GM18951 (cell line): ENCODE data around the gene LIG4.

Experiments used
- POLR2A ChIP-seq: IDR thresholded peaks from 4 replicates; pipeline ENCODE4 v1.6.1; 2011; ENCODE audit warnings: mild to moderate bottlenecking; ENCODE audit not compliant: insufficient read length, insufficient read depth; ENCODE audit errors: extremely low read depth
- in situ Hi-C: fragments of 300-500 bp; cut with MboI; formaldehyde crosslinking; loops from one replicate; pipeline ENCODE4 v1.12.0; 2022; ENCODE audit warnings: low sequenced_read_pairs, mixed read lengths, inconsistent platforms; ENCODE audit not compliant: unreplicated experiment

Gene LIG4

DNA sequence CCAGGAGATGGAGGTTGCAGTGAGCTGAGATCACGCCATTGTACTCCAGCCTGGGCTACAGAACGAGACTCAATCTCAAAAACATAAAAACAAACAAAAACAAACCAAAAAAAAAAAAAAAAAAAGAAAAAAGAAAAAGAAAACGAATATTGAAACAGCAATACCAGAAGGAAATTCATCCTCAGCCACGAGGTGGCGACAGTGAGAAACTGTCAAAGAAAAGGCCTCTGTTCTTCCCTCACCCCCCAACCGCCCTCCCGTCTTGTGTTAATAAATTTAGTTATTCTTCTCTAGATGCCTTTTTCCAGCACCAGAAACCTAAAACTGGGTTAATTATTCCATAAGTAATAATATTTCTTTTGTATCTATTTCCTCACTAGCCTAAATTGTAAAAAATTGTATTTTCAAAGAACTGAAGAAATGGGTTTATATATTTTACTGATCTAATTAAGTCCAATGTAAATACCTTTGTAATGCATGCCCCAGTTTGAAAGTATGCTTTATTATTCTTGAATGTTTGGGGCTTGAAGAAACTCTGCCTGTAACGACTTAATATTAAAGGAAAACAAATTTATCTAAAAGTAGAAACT lies 38.6 kb downstream of the LIG4 start:
- in situ Hi-C loops: no loop called here
- TF ChIP-seq POLR2A: no peak

DNA sequence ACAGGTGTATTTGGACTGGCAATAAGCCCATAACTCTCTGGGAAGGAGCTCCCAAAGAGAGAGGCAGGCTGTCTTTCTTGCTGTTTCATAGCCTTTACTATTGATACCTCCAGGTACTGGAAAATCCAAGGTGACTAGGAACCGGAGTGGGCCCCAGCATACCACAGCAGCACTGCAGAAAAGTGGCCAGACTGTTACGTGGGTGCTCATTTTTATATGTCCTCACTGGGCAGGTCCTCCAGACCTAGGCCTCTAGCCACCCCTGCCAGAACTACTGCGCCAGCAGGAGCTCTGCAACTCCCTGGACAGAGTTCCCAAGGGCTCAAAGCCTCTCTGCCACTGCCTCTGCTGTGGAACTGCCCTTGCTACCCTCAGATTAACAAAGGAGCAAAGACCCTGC lies 46.4 kb downstream of the LIG4 start:
- TF ChIP-seq POLR2A: no peak
- in situ Hi-C loops: loop anchor here (25.0 kb wide), 1 partner anchor 957 kb away; no protein-coding TSS in a partner anchor

DNA sequence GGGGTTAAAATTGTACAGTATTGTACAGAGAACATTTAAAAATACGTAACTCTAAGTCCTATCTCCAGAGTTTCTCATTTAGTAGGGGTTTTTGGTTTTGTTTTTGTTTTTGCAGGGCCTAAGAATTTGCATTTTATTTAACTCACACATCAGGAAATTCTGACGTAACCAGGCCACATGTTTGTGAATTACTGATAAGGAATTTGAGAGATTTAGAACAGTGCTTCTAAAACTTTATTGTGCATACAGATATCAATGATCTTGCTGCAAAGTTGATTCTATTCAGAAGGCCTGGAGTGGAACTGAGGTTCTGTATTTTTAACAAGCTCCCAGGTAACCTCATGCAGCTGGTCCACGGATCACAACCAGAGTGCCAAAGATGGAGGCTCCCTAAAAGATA lies 49.3 kb downstream of the LIG4 start:
- no peak for TF ChIP-seq POLR2A
- in situ Hi-C loops: loop anchor here (25.0 kb wide), 1 partner anchor 954 kb away; no protein-coding TSS in a partner anchor

DNA sequence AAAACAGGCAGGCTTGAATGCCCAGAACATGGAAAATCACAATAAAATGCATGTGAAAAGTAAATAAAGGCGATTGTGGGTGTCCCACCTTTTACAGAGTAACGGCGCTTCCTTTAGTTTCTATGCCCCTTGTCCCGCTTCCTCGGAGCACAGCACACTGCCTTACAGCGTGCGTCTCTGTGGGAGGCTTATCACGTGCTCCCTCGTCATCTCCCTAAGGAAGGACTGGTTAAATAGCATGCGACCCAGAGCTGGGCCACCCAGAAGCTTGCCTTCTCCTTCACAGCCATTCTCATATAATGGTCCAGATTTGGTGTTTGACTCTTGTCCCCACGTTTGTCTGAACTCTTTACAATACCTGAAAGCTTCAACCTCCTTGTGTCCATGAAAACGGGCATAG lies 56.6 kb downstream of the LIG4 start:
- TF ChIP-seq POLR2A: no peak

More for the DNA sequence above, 56.6 kb downstream of the LIG4 start:
- in situ Hi-C loops: loop anchor here (25.0 kb wide), 1 partner anchor 946 kb away; no protein-coding TSS in a partner anchor
